Islet of Langerhans (tissue), 1 donor: ENCODE results near the gene TSPAN9.

ENCODE experiments used
- FAIRE-seq: peaks from one replicate; lab custom pipeline; 2011; peaks lifted over from hg19 to GRCh38; lab: Jason Lieb, UNC

TSPAN9 gene

DNA sequence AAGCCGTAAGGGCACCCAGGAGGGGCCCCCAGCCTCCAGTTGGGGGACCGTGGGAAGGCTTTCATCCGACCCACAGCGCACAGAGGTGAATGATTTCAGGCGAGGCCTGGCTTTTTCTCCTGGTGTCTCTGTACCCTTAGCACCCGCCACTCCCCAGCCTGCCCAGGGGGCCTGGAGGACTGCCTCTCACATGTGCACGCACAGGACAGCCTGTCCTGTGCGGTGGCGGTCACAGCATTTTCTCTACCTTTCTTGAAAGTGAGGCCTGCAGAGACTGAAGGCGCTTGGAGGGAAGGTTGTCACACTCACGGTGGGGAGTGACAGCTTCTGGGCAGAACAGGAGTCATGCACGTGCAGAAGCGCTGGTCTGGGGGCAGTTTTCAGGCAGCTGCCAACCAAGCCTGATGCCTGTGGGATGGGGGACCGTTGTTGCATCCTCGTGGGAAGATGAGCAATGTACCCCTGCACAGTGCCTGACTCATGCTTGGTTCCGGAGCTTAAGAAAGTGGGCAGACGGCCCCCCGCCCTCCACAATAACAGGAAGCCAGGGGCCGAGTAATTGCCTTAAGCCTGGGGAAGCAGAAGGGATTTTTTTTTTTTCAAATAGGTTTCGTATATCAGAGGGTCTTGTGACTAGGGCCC, 148.1 kb downstream of the TSPAN9 start:
- FAIRE-seq = no peak

- no peak for FAIRE-seq
Observed at GRCh38 chr12:3225796-3226180, 148.6 kb downstream of the TSPAN9 start.

DNA sequence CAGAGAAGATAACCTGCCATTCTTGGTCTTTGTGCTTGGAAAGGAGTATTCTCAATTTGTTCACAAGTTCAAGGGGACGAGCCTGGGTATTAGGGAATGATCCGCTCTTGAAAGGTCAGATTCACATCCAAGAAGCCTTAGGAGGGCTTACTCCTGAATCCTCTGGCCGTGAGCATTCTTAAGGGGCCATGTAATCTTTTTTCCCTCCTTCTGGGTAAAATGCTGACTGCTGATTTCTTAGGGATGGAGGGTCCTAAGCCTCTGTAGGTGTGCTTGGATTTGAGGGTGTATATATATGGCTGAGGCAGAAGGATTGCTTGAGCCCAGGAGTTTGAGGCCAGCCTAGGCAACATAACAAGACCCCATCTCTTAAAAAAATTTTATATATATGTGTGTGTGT, 149.1 kb downstream of the TSPAN9 start:
- FAIRE-seq = no peak

- no peak for FAIRE-seq
Observed at GRCh38 chr12:3227076-3227975, 150.1 kb downstream of the TSPAN9 start.

DNA sequence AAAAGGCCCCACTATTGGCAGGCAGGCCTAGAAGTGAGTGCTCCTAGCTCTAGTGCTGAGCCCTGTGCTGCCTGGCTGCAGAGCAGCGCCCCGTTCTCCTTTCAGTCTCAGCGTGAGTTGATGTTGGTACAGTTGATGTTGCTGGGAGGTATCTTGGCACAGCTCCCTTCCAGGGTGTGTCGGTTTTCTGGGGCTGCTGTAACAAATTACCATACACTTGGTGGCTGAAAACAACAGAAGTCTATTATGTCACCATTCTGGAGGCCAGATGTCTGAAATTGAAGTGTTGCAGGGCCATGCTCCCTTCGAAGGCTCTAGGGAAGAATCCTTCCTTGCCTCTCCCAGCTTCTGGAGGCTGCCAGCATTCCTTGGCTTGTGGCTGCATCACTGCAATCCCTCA, 151.4 kb downstream of the TSPAN9 start:
- no peak for FAIRE-seq

DNA sequence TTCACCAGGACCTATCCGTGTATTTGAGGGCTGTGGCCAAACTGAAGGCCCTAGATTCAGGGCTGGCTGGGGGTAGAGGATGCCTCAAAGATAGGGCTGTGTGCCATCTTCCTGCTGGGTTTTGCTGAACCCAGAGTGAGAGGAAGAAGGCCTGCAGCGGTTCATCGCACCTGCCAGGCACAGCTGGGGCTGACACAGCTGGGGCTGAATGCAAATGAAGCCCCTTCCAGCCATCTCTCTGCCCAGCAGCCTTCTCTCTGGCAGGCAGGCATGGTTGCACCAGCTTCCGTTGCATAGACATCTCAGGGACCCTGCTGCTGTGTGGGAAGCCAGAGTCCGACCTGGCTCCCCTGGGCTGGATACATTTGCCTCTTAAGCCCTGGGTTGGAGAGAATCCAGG, 152.4 kb downstream of the TSPAN9 start:
- FAIRE-seq = no peak

- FAIRE-seq = no peak
Observed at GRCh38 chr12:3230758-3231375, 153.7 kb downstream of the TSPAN9 start.

DNA sequence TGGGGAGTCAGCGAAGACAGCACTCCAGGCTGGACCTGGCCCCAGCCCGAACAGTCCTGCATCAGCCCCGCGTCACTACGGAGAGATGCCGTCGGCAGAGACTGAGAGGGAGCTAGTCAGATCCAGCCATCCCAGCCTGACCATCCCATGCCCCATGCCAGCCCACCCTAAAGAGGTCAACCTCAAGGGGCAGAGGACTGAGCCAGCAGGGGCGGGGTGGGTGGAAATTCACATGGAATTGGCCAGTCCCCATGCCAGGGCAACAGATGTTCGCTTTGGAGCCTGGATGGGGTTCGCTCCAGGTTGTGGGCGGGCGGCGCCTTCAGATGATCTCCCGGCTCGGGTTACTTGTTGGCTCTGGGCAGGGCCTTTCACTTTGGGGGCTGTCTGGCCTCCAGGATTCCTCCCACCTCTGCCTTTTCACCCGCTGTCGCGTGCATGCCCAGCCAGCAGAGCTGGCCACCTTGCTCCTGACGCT, 154.3 kb downstream of the TSPAN9 start:
- FAIRE-seq = no peak

GRCh38 chr12:3233797-3234196, 156.6 kb downstream of the TSPAN9 start:
- FAIRE-seq = no peak

GRCh38 chr12:3236345-3237187, 159.4 kb downstream of the TSPAN9 start:
- FAIRE-seq = no peak

- FAIRE-seq = no peak
Observed at GRCh38 chr12:3238196-3238595, 161.0 kb downstream of the TSPAN9 start.

DNA sequence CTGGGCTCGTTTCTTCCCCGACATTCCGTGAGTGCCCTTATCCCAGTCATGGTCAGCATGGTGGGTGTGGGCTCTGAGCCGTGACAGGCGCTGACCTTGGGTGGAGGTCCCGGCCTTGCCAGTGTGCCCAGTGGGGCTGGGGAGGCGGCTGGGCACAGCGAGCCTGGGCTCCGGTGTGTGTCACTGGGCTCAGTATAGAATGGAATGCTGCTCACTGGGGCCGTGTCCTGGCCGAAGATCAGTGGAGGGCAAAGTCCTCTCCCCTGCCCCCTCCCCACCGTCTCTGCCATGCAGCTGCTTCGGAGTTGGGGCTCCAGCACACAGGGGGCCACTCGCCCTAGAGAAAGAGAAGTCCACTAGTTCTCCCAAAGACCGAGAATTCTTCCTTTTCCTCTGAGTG, 164.4 kb downstream of the TSPAN9 start:
- no peak for FAIRE-seq

DNA sequence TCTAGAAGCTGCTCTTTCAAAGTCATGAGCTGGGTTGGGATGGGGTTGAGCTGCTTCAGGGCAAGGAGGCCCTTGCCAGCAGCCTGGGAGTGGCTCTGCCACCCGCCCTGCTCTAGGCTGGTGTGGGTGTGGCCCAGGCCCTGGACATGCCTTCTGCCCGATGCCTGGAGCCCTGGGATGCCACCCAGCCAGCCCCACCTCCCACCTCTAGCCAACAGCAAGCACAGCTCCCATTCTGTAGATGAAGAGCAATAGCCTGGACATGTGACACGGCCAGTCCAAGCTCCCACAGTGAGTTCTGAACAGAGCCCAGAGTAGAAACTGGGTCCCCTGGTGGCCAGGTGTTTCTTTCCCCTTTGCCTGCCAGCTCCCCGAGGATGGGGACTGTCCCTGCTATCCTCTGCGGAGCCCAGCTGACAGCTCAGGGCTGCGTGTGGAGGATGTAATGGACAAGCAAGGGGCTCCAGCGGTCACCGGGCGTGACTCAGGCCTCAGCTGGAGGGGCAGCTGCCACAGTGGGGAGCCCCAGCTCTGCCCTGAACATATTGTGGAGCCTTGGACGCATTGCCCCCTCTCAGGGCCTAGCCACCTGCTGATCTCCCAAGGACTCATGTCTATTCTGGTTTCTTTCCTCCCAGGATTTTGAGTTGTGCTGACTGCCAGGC, 165.2 kb downstream of the TSPAN9 start:
- FAIRE-seq = no peak

GRCh38 chr12:3243376-3244084, 166.4 kb downstream of the TSPAN9 start:
- FAIRE-seq = no peak

GRCh38 chr12:3244219-3244750, 167.1 kb downstream of the TSPAN9 start:
- FAIRE-seq = no peak

DNA sequence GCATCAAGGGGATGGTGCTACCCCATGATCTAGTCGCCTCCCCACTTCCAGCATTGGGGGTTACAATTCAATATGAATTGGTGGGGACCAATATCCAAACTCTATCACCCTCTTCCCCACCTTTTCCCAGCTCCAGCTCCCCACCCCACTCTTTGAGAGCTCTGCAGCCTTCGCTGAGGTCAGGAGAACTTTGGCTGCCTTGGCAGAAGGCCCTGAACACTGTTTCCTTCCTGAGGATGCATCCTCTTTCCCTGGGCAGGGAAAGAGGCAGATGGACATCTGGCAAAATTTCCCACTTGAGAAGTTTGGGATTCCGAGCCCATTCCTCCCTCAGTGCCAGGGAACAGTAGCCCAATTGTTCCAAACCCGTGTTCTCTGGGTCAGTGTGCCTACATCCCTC, 169.1 kb downstream of the TSPAN9 start:
- no peak for FAIRE-seq

- FAIRE-seq = no peak
Observed at GRCh38 chr12:3247077-3247476, 169.9 kb downstream of the TSPAN9 start.

GRCh38 chr12:3247629-3248161, 170.5 kb downstream of the TSPAN9 start:
- FAIRE-seq = no peak

- no peak for FAIRE-seq
Observed at GRCh38 chr12:3249081-3249800, 172.1 kb downstream of the TSPAN9 start.

GRCh38 chr12:3250034-3250433, 172.9 kb downstream of the TSPAN9 start:
- no peak for FAIRE-seq
